H1 (cell line): ENCODE data around the gene SAT2. TPM values are rescaled to one million over a fixed set of nuclear protein-coding genes. Genes with fewer than 3 reads are reported as not detected.

ENCODE experiments used
- CTCF ChIA-PET: fragments of 300-600 bp; sonication (Branson Sonifier 250); formaldehyde crosslinking; loops from one replicate; lab custom pipeline; 2021; ENCODE audit not compliant: partially characterized antibody; lab: Charles Lee
- POLR2A ChIA-PET: fragments of 300-600 bp; sonication (Branson Sonifier 250); formaldehyde crosslinking; loops from one replicate; lab custom pipeline; 2021; ENCODE audit warnings: inconsistent platforms; ENCODE audit not compliant: partially characterized antibody; lab: Charles Lee
- DNase-seq, 2 experiments: peaks; one replicate each; pipeline versions ENCODE4 v3.0.0 to v3.0.0-alpha.2; 2010 to 2022; ENCODE audit warnings: low spot score in 2 of 2, low read depth in 1 of 2, mixed read lengths in 1 of 2
- FAIRE-seq: peaks from 2 replicates; lab custom pipeline; 2011; peaks lifted over from hg19 to GRCh38; lab: Jason Lieb, UNC
- H2AFZ ChIP-seq: 2 replicates; pipeline ENCODE4 v1.8.1; 2012; ENCODE audit warnings: low read length, inconsistent platforms
- H2AK5ac ChIP-seq: 2 replicates; pipeline ENCODE4 v1.6.1; 2013; ENCODE audit warnings: low read depth, low read length
- H2BK120ac ChIP-seq: replicated peaks from 2 replicates; pipeline ENCODE3; 2013; ENCODE audit warnings: low read depth, low read length, inconsistent platforms
- H2BK12ac ChIP-seq: 2 replicates; pipeline ENCODE4 v1.6.1; 2013; ENCODE audit warnings: low read depth, low read length
- H2BK15ac ChIP-seq: 2 replicates; pipeline ENCODE4 v1.6.1; 2013; ENCODE audit warnings: low read length
- H2BK20ac ChIP-seq: 2 replicates; pipeline ENCODE4 v1.6.1; 2013; ENCODE audit warnings: low read length
- H2BK5ac ChIP-seq: 2 replicates; pipeline ENCODE4 v1.6.1; 2013; ENCODE audit warnings: low read depth, low read length
- H3K14ac ChIP-seq: 2 replicates; pipeline ENCODE4 v1.6.1; 2013; ENCODE audit warnings: inconsistent platforms; ENCODE audit not compliant: insufficient read length
- H3K18ac ChIP-seq: 2 replicates; pipeline ENCODE4 v1.6.1; 2013; ENCODE audit warnings: low read length; ENCODE audit errors: extremely low read depth
- H3K23ac ChIP-seq: 2 replicates; pipeline ENCODE4 v1.6.1; 2013; ENCODE audit warnings: inconsistent platforms; ENCODE audit not compliant: insufficient read length
- H3K23me2 ChIP-seq: 2 replicates; pipeline ENCODE4 v1.6.1; 2013; ENCODE audit warnings: low read depth, low read length
- H3K27ac ChIP-seq: 2 replicates; pipeline ENCODE4 v1.6.1; 2011; ENCODE audit warnings: low read depth, low read length, inconsistent platforms
- H3K27me3 ChIP-seq, 4 experiments: replicated peaks in 1 of 4; 1 replicate in 1 of 4; 2 replicates in 3 of 4; pipeline versions ENCODE4 v1.6.1 to v1.8.1; 2011 to 2013; ENCODE audit warnings: low read length in 3 of 4, mild to moderate bottlenecking in 3 of 4, inconsistent platforms in 2 of 4, mixed read lengths in 2 of 4, moderate library complexity in 1 of 4; ENCODE audit not compliant: control insufficient read depth in 3 of 4, insufficient read depth in 3 of 4; ENCODE audit errors: extremely low read depth in 1 of 4
- H3K36me3 ChIP-seq, 4 experiments: 2 replicates each; pipeline versions ENCODE4 v1.6.1 to v1.8.1; 2011 to 2013; ENCODE audit warnings: mild to moderate bottlenecking in 4 of 4, low read length in 3 of 4, moderate library complexity in 2 of 4, control low read depth in 1 of 4, inconsistent platforms in 1 of 4; ENCODE audit not compliant: insufficient read depth in 4 of 4, control insufficient read depth in 2 of 4
- H3K4ac ChIP-seq: replicated peaks from 2 replicates; pipeline ENCODE3; 2013; ENCODE audit warnings: low read length, low read depth, mixed read lengths, inconsistent platforms; ENCODE audit not compliant: insufficient read length
- H3K4me1 ChIP-seq, 4 experiments: replicated peaks in 1 of 4; 1 replicate in 1 of 4; 2 replicates in 3 of 4; pipeline versions ENCODE4 v1.6.1 to v1.8.1; 2011 to 2013; ENCODE audit warnings: low read length in 3 of 4, inconsistent platforms in 2 of 4, mixed read lengths in 1 of 4; ENCODE audit not compliant: insufficient read depth in 4 of 4, control insufficient read depth in 3 of 4
- H3K4me2 ChIP-seq, 2 experiments: 2 replicates each; pipeline versions ENCODE4 v1.6.1 to v1.8.1; 2011 to 2013; ENCODE audit warnings: low read depth in 2 of 2, low read length in 2 of 2, control low read depth in 1 of 2, inconsistent platforms in 1 of 2, mild to moderate bottlenecking in 1 of 2; ENCODE audit not compliant: insufficient read depth in 1 of 2
- H3K4me3 ChIP-seq, 4 experiments: fragments of 200-600, 300-600 bp in 1 of 4; sonication (generic), shearing (Covaris generic), sonication (Bioruptor Twin) in 1 of 4; 2 replicates each; pipeline versions ENCODE4 v1.5.1 to v1.8.1; 2011 to 2016; ENCODE audit warnings: low read length in 4 of 4, low read depth in 3 of 4, control low read depth in 2 of 4, inconsistent platforms in 2 of 4, mild to moderate bottlenecking in 2 of 4, mixed read lengths in 1 of 4, moderate library complexity in 1 of 4; ENCODE audit not compliant: insufficient read depth in 2 of 4; ENCODE audit errors: extremely low read depth in 1 of 4
- H3K56ac ChIP-seq: replicated peaks from 2 replicates; pipeline ENCODE3; 2013; ENCODE audit warnings: low read depth, mild to moderate bottlenecking, mixed read lengths, low read length, inconsistent platforms; ENCODE audit not compliant: insufficient read length
- H3K79me1 ChIP-seq: 2 replicates; pipeline ENCODE4 v1.6.1; 2013; ENCODE audit warnings: low read depth, low read length, control low read depth
- H3K79me2 ChIP-seq, 2 experiments: 2 replicates each; pipeline versions ENCODE4 v1.6.1 to v1.8.1; 2012 to 2013; ENCODE audit warnings: low read length in 2 of 2, mild to moderate bottlenecking in 2 of 2, inconsistent platforms in 1 of 2; ENCODE audit not compliant: insufficient read depth in 2 of 2, control insufficient read depth in 1 of 2
- H3K9ac ChIP-seq, 4 experiments: replicated peaks in 1 of 4; 1 replicate in 1 of 4; 2 replicates in 3 of 4; pipeline versions ENCODE4 v1.6.1 to v1.8.1; 2011 to 2013; ENCODE audit warnings: low read depth in 3 of 4, low read length in 3 of 4, control low read depth in 2 of 4, mild to moderate bottlenecking in 2 of 4, moderate library complexity in 2 of 4, inconsistent platforms in 1 of 4; ENCODE audit errors: extremely low read depth in 1 of 4
- H3K9me3 ChIP-seq, 2 experiments: 2 replicates each; pipeline versions ENCODE4 v1.6.1 to v1.8.1; 2012 to 2013; ENCODE audit warnings: mild to moderate bottlenecking in 2 of 2, moderate library complexity in 2 of 2, control low read depth in 1 of 2, inconsistent platforms in 1 of 2, low read depth in 1 of 2, low read length in 1 of 2, mixed read lengths in 1 of 2; ENCODE audit not compliant: insufficient read depth in 2 of 2
- H4K20me1 ChIP-seq, 2 experiments: replicated peaks in 1 of 2; 2 replicates each; pipeline versions ENCODE3 to v1.8.1; 2011 to 2013; ENCODE audit warnings: inconsistent platforms in 2 of 2, low read length in 2 of 2, mild to moderate bottlenecking in 1 of 2; ENCODE audit not compliant: insufficient read depth in 2 of 2, control insufficient read depth in 1 of 2
- H4K5ac ChIP-seq: 2 replicates; pipeline ENCODE4 v1.6.1; 2013; ENCODE audit warnings: low read length, low read depth, mixed read lengths, inconsistent platforms; ENCODE audit not compliant: insufficient read length
- H4K8ac ChIP-seq: 2 replicates; pipeline ENCODE4 v1.8.0; 2013; ENCODE audit warnings: mild to moderate bottlenecking, moderate library complexity, low read length, inconsistent platforms; ENCODE audit not compliant: insufficient read depth; ENCODE audit errors: extremely low read depth
- H4K91ac ChIP-seq: replicated peaks from 2 replicates; pipeline ENCODE3; 2013; ENCODE audit warnings: low read length, mixed read lengths, inconsistent platforms; ENCODE audit not compliant: insufficient read length
- BACH1 ChIP-seq: IDR thresholded peaks from 2 replicates; pipeline ENCODE4 v1.6.1; 2012; ENCODE audit warnings: low read length, improper control_type of control experiment
- EGR1 ChIP-seq: IDR thresholded peaks from 2 replicates; pipeline ENCODE4 v1.6.1; 2011; ENCODE audit warnings: low read depth, low read length, borderline replicate concordance
- FOSL1 ChIP-seq: IDR thresholded peaks from 2 replicates; pipeline ENCODE4 v1.6.1; 2011; ENCODE audit warnings: mild to moderate bottlenecking, low read depth, low read length, moderate library complexity; ENCODE audit not compliant: insufficient read depth
- JUN ChIP-seq: IDR thresholded peaks from 2 replicates; pipeline ENCODE4 v1.6.1; 2011; ENCODE audit warnings: low read depth, mild to moderate bottlenecking, improper control_type of control experiment, low read length
- POU5F1 ChIP-seq: IDR thresholded peaks from 2 replicates; pipeline ENCODE4 v1.6.1; 2011; ENCODE audit warnings: low read depth, mild to moderate bottlenecking, low read length, moderate library complexity
- RBBP5 ChIP-seq: IDR thresholded peaks from 2 replicates; pipeline ENCODE4 v1.7.1; 2012; ENCODE audit warnings: low read depth, mild to moderate bottlenecking, inconsistent platforms, low read length, moderate library complexity, borderline replicate concordance
- SP2 ChIP-seq: IDR thresholded peaks from 2 replicates; pipeline ENCODE4 v1.6.1; 2012; ENCODE audit warnings: mild to moderate bottlenecking, low read length, inconsistent platforms
- WGBS, 2 experiments: shearing (Covaris generic) in 1 of 2; methylation state at CpG; one replicate each; pipeline versions ENCODE4 v1.1.6 to v1.1.7; 2013 to 2015; ENCODE audit warnings: low lambda C conversion rate in 2 of 2, mixed read lengths in 2 of 2, inconsistent platforms in 1 of 2, low coverage in 1 of 2, missing lambda C conversion rate in 1 of 2; ENCODE audit not compliant: insufficient replicate concordance in 2 of 2, insufficient coverage in 1 of 2, insufficient read length in 1 of 2; ENCODE audit errors: extremely low coverage in 1 of 2, missing lambda C conversion rate in 1 of 2; 5-methylcytosine and 5-hydroxymethylcytosine counted together
- polyA plus RNA-seq, 7 experiments: library from polyadenylated mRNA; depleted of rRNA in 3 of 7; stranded (reverse) in 5 of 7; unstranded in 2 of 7; fragments of >200 nt in 5 of 7; fragments of 200-250 nt in 2 of 7; gene quantifications; 1 replicate in 5 of 7; 2 replicates in 1 of 7; 4 replicates in 1 of 7; pipeline versions ENCODE4 v1.2.1 to v1.2.3, GENCODE V29; 2011 to 2013; ENCODE audit warnings: missing spikeins in 2 of 7, mixed read lengths in 2 of 7
- total RNA-seq: library from RNA; stranded (reverse); fragmentation: NEBNext Ultra II Directional; extraction: Animal tissue kit (Norgen Biotek cat#: 25700); gene quantifications from 2 replicates; pipeline ENCODE4 v1.2.1, GENCODE V29; 2021
- TF ChIP-seq, protein P1 (sequence below): IDR thresholded peaks from 2 replicates; pipeline ENCODE4 v1.6.1; 2011; ENCODE audit warnings: low read depth, mild to moderate bottlenecking, low read length; ENCODE audit not compliant: insufficient read depth
- TF ChIP-seq, protein P2 (sequence below): IDR thresholded peaks from 2 replicates; pipeline ENCODE4 v1.6.1; 2011; ENCODE audit warnings: low read length, improper control_type of control experiment

The SAT2 gene
- total and polyA plus RNA-seq, 2 of the 8 experiments (the other 6 are each of a cell fraction or from before 2014, with no cell fraction given) = 36.4 to 72.3 TPM

DNA sequence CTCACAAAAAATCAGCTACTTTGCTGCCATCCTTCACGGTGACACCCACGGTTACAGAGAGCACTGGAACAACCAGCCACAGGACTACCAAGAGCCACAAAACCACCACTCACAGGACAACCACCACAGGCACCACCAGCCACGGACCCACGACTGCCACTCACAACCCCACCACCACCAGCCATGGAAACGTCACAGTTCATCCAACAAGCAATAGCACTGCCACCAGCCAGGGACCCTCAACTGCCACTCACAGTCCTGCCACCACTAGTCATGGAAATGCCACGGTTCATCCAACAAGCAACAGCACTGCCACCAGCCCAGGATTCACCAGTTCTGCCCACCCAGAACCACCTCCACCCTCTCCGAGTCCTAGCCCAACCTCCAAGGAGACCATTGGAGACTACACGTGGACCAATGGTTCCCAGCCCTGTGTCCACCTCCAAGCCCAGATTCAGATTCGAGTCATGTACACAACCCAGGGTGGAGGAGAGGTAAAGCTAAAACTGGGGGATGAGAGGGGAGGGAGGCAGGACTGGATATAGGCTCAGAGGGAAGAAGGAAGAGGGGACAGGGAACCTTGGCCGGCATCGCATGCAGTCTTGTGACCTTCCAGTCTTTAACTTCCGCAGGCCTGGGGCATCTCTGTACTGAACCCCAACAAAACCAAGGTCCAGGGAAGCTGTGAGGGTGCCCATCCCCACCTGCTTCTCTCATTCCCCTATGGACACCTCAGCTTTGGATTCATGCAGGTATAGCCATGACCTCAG lies 47.6 kb downstream of the SAT2 start:
- no peak for FAIRE-seq
- TF ChIP-seq, protein P1, sequence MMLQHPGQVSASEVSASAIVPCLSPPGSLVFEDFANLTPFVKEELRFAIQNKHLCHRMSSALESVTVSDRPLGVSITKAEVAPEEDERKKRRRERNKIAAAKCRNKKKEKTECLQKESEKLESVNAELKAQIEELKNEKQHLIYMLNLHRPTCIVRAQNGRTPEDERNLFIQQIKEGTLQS = no peak
- TF ChIP-seq RBBP5 (no peak), BACH1 (no peak), FOSL1 (0 out of 2 replicates have a peak, but pooled peaks have one; percentile 42), JUN (no peak), EGR1 (peak; percentile 33; the same call in 1 of the 2 replicates), POU5F1 (no peak), SP2 (no peak)
- TF ChIP-seq, protein P2, sequence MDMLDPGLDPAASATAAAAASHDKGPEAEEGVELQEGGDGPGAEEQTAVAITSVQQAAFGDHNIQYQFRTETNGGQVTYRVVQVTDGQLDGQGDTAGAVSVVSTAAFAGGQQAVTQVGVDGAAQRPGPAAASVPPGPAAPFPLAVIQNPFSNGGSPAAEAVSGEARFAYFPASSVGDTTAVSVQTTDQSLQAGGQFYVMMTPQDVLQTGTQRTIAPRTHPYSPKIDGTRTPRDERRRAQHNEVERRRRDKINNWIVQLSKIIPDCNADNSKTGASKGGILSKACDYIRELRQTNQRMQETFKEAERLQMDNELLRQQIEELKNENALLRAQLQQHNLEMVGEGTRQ = no peak

More for the DNA sequence above, 47.6 kb downstream of the SAT2 start:
- Histone ChIP-seq H3K9me3 (no peaks in the 10 kb centered on the region), H3K4me1 (peaks cover 1 to 16% (median 7%) of the 10 kb centered on the region in 4 experiments; a peak in 6 of 7 replicates), H2BK20ac (peak overlapping the region; percentile 40; the same call in 1 of the 2 replicates), H3K4ac (no peak overlapping the region), H3K18ac (no peak overlapping the region), H3K14ac (no peak overlapping the region), H2AK5ac (no peak overlapping the region; the same call in 1 of the 2 replicates), H4K91ac (no peak overlapping the region), H3K9ac (no peak overlapping the region), H4K5ac (no peak overlapping the region), H3K4me2 (no peak overlapping the region), H3K56ac (no peak overlapping the region), H3K23ac (no peak overlapping the region), H2BK15ac (0 out of 2 replicates have a peak overlapping the region, but pooled peaks have one; percentile 63), H3K79me1 (peaks cover 7% of the 10 kb centered on the region; the same call in 1 of the 2 replicates), H4K20me1 (peaks cover 15 to 17% of the 10 kb centered on the region in 2 experiments), H3K27ac (peak overlapping the region; percentile 18), H2AFZ (no peak overlapping the region), H3K4me3 (no peak overlapping the region), H3K79me2 (peaks cover 4 to 14% of the 10 kb centered on the region in 2 experiments; a peak in 2 of 4 replicates), H3K23me2 (peaks cover 11% of the 10 kb centered on the region; the same call in 1 of the 2 replicates), H4K8ac (no peak overlapping the region), H2BK120ac (no peak overlapping the region), H3K36me3 (peaks cover 30 to 41% (median 36%) of the 10 kb centered on the region in 4 experiments), H2BK12ac (peak overlapping the region; percentile 17; the same call in 1 of the 2 replicates), H2BK5ac (peak overlapping the region; percentile 56), H3K27me3 (no peaks in the 10 kb centered on the region)
- peak in 1 of 2 experiments; percentile 53 for DNase-seq
- ChIA-PET POLR2A (interaction anchor here (0.7 to 37.5 kb wide), 19 partner anchors 2 to 338 kb away, joined by 3 to 1144 read pairs (median 5); partner anchors contain the start of genes ATP1B2, CD68, FXR2 and GABARAP), CTCF (interaction anchor here (1.1 to 3.0 kb wide), 7 partner anchors 9 to 108 kb away, joined by 4 to 17 read pairs (median 10); partner anchors contain the start of genes SOX15, TP53 and WRAP53)
- WGBS, 2 experiments = 89% methylated on average over 12 of the region's 12 CpGs; no CpG with 5 or more reads in 1 of the 2 experiments
